C4-2B (cell line): Measurements from ENCODE around the gene IL23R.

Experiments used
- CTCF ChIP-seq: fragments of 450-650 bp; conservative IDR thresholded peaks from 2 replicates; pipeline ENCODE4 v1.5.1; 2017; ENCODE audit warnings: mild to moderate bottlenecking
- ZFX ChIP-seq: fragments of 450-650 bp; IDR thresholded peaks from 2 replicates; pipeline ENCODE4 v1.6.1; 2017

GRCh38 chr1:67217417-67217816 lies 51.2 kb downstream of the IL23R start:
- TF ChIP-seq CTCF, result no peak
- TF ChIP-seq ZFX, result no peak
